ENCODE results near the gene AMHR2.

DNA sequence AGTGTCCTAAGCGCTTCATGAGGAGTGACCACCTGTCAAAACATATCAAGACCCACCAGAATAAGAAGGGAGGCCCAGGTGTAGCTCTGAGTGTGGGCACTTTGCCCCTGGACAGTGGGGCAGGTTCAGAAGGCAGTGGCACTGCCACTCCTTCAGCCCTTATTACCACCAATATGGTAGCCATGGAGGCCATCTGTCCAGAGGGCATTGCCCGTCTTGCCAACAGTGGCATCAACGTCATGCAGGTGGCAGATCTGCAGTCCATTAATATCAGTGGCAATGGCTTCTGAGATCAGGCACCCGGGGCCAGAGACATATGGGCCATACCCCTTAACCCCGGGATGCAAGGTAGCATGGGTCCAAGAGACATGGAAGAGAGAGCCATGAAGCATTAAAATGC is 12.7 kb upstream of the AMHR2 start:
- TF ChIP-seq, protein P1, sequence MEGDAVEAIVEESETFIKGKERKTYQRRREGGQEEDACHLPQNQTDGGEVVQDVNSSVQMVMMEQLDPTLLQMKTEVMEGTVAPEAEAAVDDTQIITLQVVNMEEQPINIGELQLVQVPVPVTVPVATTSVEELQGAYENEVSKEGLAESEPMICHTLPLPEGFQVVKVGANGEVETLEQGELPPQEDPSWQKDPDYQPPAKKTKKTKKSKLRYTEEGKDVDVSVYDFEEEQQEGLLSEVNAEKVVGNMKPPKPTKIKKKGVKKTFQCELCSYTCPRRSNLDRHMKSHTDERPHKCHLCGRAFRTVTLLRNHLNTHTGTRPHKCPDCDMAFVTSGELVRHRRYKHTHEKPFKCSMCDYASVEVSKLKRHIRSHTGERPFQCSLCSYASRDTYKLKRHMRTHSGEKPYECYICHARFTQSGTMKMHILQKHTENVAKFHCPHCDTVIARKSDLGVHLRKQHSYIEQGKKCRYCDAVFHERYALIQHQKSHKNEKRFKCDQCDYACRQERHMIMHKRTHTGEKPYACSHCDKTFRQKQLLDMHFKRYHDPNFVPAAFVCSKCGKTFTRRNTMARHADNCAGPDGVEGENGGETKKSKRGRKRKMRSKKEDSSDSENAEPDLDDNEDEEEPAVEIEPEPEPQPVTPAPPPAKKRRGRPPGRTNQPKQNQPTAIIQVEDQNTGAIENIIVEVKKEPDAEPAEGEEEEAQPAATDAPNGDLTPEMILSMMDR (IDR thresholded peaks at IDR 0.05): no peak
- TF ChIP-seq POLR2A (IDR thresholded peaks at IDR 0.05): no peak
